SK-N-SH treated with all-trans-retinoic acid at 6 μM for 48 hours (cell line): Measurements from ENCODE around the gene BRINP1.

Source experiments
- ATAC-seq: fragments of 200-7000 bp; cut with Tn5 transposase; 3 replicates; pipeline ENCODE4 v1.9.1; 2020; ENCODE audit warnings: mild to moderate bottlenecking, moderate library complexity
- ARNTL ChIP-seq: fragments of 450-650 bp; formaldehyde crosslinking; IDR thresholded peaks from 2 replicates; pipeline ENCODE4 v1.5.0; 2020; ENCODE audit warnings: low read depth, mild to moderate bottlenecking, moderate library complexity, borderline replicate concordance
- BACH2 ChIP-seq: fragments of 250-450 bp; sonication (Bioruptor Pico); IDR thresholded peaks from 2 replicates; pipeline ENCODE4 v1.9.0; 2021; ENCODE audit warnings: mild to moderate bottlenecking, borderline replicate concordance
- CSDC2 ChIP-seq: fragments of 250-450 bp; sonication (Bioruptor Pico); IDR thresholded peaks from 2 replicates; pipeline ENCODE4 v1.5.0; 2020; ENCODE audit warnings: mild to moderate bottlenecking, moderate library complexity
- ESRRG ChIP-seq: fragments of 250-450 bp; sonication (Bioruptor Pico); IDR thresholded peaks from 2 replicates; pipeline ENCODE4 v1.6.1; 2021; ENCODE audit warnings: mild to moderate bottlenecking
- GLIS3 ChIP-seq: fragments of 250-450 bp; sonication (Bioruptor Pico); IDR thresholded peaks from 2 replicates; pipeline ENCODE4 v1.5.0; 2020; ENCODE audit warnings: mild to moderate bottlenecking, moderate library complexity
- ISL1 ChIP-seq: fragments of 250-450 bp; sonication (Bioruptor Pico); IDR thresholded peaks from 2 replicates; pipeline ENCODE4 v2.1.2; 2022; ENCODE audit warnings: mild to moderate bottlenecking, moderate library complexity
- OSR1 ChIP-seq: fragments of 250-450 bp; sonication (Bioruptor Pico); IDR thresholded peaks from 2 replicates; pipeline ENCODE4 v1.8.0; 2022; ENCODE audit warnings: moderate library complexity, mild to moderate bottlenecking, inconsistent platforms
- PATZ1 ChIP-seq: fragments of 250-450 bp; sonication (Bioruptor Pico); IDR thresholded peaks from 2 replicates; pipeline ENCODE4 v1.8.0; 2020; ENCODE audit warnings: mild to moderate bottlenecking, moderate library complexity, borderline replicate concordance
- PPARA ChIP-seq: fragments of 250-450 bp; sonication (Bioruptor Pico); IDR thresholded peaks from 2 replicates; pipeline ENCODE4 v1.5.0; 2020; ENCODE audit warnings: mild to moderate bottlenecking, borderline replicate concordance
- RARB ChIP-seq: fragments of 250-450 bp; sonication (Bioruptor Pico); IDR thresholded peaks from 2 replicates; pipeline ENCODE4 v1.8.0; 2021; ENCODE audit warnings: mild to moderate bottlenecking, moderate library complexity
- SNAI2 ChIP-seq: fragments of 250-450 bp; sonication (Bioruptor Pico); IDR thresholded peaks from 2 replicates; pipeline ENCODE4 v1.5.0; 2020; ENCODE audit warnings: mild to moderate bottlenecking, moderate library complexity
- TCF4 ChIP-seq: fragments of 250-450 bp; sonication (Bioruptor Pico); IDR thresholded peaks from 2 replicates; pipeline ENCODE4 v1.8.0; 2021; ENCODE audit warnings: mild to moderate bottlenecking, moderate library complexity, borderline replicate concordance
- TOX ChIP-seq: fragments of 250-450 bp; sonication (Bioruptor Pico); IDR thresholded peaks from 2 replicates; pipeline ENCODE4 v1.8.0; 2021; ENCODE audit warnings: mild to moderate bottlenecking, moderate library complexity, borderline replicate concordance
- TSHZ2 ChIP-seq: fragments of 250-450 bp; sonication (Bioruptor Pico); IDR thresholded peaks from 2 replicates; pipeline ENCODE4 v1.5.0; 2020; ENCODE audit warnings: mild to moderate bottlenecking, moderate library complexity
- ZC3H10 ChIP-seq: fragments of 250-450 bp; sonication (Bioruptor Pico); IDR thresholded peaks from 2 replicates; pipeline ENCODE4 v1.5.1; 2021; ENCODE audit warnings: mild to moderate bottlenecking, moderate library complexity
- ZFP30 ChIP-seq: fragments of 450-650 bp; formaldehyde crosslinking; IDR thresholded peaks from 2 replicates; pipeline ENCODE4 v1.5.0; 2022; ENCODE audit warnings: mild to moderate bottlenecking, moderate library complexity
- ZNF70 ChIP-seq: fragments of 450-650 bp; formaldehyde crosslinking; IDR thresholded peaks from 2 replicates; pipeline ENCODE4 v1.5.0; 2020; ENCODE audit warnings: mild to moderate bottlenecking, moderate library complexity
- ZNF8 ChIP-seq: fragments of 450-650 bp; formaldehyde crosslinking; IDR thresholded peaks from 2 replicates; pipeline ENCODE4 v1.5.0; 2020; ENCODE audit warnings: mild to moderate bottlenecking, moderate library complexity
- TF ChIP-seq, protein P1 (sequence below): fragments of 250-450 bp; sonication (Bioruptor Pico); IDR thresholded peaks from 2 replicates; pipeline ENCODE4 v1.5.1; 2021; ENCODE audit warnings: mild to moderate bottlenecking, moderate library complexity
- TF ChIP-seq, protein P2 (sequence below): fragments of 250-450 bp; sonication (Bioruptor Pico); IDR thresholded peaks from 2 replicates; pipeline ENCODE4 v1.5.1; 2020; ENCODE audit warnings: low read depth, mild to moderate bottlenecking, moderate library complexity
- TF ChIP-seq, protein P3 (sequence below): fragments of 250-450 bp; sonication (Bioruptor Pico); IDR thresholded peaks from 2 replicates; pipeline ENCODE4 v1.8.0; 2021; ENCODE audit warnings: low read depth, mild to moderate bottlenecking, moderate library complexity, borderline replicate concordance

The BRINP1 gene

GRCh38 chr9:119310741-119311140 lies 58.5 kb downstream of the BRINP1 start:
- no peak for ATAC-seq
- TF ChIP-seq GLIS3 (CRISPR knock-in tag) (no peak), ZNF8 (CRISPR knock-in tag) (no peak), ZNF70 (no peak), ISL1 (CRISPR knock-in tag) (no peak), ARNTL (no peak), TCF4 (CRISPR knock-in tag) (no peak), ZC3H10 (CRISPR knock-in tag) (no peak), ZFP30 (CRISPR knock-in tag) (no peak), RARB (CRISPR knock-in tag) (no peak), BACH2 (CRISPR knock-in tag) (no peak), CSDC2 (CRISPR knock-in tag) (no peak), TOX (CRISPR knock-in tag) (no peak), TSHZ2 (no peak), PPARA (CRISPR knock-in tag) (no peak), ESRRG (CRISPR knock-in tag) (no peak), SNAI2 (CRISPR knock-in tag) (no peak)
- TF ChIP-seq, protein P1, sequence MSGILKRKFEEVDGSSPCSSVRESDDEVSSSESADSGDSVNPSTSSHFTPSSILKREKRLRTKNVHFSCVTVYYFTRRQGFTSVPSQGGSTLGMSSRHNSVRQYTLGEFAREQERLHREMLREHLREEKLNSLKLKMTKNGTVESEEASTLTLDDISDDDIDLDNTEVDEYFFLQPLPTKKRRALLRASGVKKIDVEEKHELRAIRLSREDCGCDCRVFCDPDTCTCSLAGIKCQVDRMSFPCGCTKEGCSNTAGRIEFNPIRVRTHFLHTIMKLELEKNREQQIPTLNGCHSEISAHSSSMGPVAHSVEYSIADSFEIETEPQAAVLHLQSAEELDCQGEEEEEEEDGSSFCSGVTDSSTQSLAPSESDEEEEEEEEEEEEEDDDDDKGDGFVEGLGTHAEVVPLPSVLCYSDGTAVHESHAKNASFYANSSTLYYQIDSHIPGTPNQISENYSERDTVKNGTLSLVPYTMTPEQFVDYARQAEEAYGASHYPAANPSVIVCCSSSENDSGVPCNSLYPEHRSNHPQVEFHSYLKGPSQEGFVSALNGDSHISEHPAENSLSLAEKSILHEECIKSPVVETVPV: no peak

GRCh38 chr9:119307471-119307870 lies 61.8 kb downstream of the BRINP1 start:
- TF ChIP-seq BACH2 (CRISPR knock-in tag): no peak
- no peak for TF ChIP-seq GLIS3 (CRISPR knock-in tag)
- TF ChIP-seq OSR1 (CRISPR knock-in tag): no peak
- TF ChIP-seq, protein P2, sequence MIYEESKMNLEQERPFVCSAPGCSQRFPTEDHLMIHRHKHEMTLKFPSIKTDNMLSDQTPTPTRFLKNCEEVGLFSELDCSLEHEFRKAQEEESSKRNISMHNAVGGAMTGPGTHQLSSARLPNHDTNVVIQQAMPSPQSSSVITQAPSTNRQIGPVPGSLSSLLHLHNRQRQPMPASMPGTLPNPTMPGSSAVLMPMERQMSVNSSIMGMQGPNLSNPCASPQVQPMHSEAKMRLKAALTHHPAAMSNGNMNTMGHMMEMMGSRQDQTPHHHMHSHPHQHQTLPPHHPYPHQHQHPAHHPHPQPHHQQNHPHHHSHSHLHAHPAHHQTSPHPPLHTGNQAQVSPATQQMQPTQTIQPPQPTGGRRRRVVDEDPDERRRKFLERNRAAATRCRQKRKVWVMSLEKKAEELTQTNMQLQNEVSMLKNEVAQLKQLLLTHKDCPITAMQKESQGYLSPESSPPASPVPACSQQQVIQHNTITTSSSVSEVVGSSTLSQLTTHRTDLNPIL: no peak
- TF ChIP-seq ZNF8 (CRISPR knock-in tag): no peak
- no peak for TF ChIP-seq PPARA (CRISPR knock-in tag)
- TF ChIP-seq ZC3H10 (CRISPR knock-in tag): no peak
- TF ChIP-seq, protein P1: no peak
- TF ChIP-seq, protein P3, sequence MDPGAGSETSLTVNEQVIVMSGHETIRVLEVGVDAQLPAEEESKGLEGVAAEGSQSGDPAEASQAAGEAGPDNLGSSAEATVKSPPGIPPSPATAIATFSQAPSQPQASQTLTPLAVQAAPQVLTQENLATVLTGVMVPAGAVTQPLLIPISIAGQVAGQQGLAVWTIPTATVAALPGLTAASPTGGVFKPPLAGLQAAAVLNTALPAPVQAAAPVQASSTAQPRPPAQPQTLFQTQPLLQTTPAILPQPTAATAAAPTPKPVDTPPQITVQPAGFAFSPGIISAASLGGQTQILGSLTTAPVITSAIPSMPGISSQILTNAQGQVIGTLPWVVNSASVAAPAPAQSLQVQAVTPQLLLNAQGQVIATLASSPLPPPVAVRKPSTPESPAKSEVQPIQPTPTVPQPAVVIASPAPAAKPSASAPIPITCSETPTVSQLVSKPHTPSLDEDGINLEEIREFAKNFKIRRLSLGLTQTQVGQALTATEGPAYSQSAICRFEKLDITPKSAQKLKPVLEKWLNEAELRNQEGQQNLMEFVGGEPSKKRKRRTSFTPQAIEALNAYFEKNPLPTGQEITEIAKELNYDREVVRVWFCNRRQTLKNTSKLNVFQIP (CRISPR knock-in tag): no peak
- no peak for TF ChIP-seq ZFP30 (CRISPR knock-in tag)
- TF ChIP-seq ESRRG (CRISPR knock-in tag): no peak
- TF ChIP-seq ARNTL: no peak
- TF ChIP-seq RARB (CRISPR knock-in tag): no peak
- TF ChIP-seq TOX (CRISPR knock-in tag): no peak
- TF ChIP-seq PATZ1 (CRISPR knock-in tag): no peak
- TF ChIP-seq, all 23 proteins: peak for 0
- ATAC-seq: no peak
